Large intestine (tissue), 3 donors: ENCODE results near the gene MYLK3. TPM values are rescaled to one million over a fixed set of nuclear protein-coding genes. Genes with fewer than 3 reads are reported as not detected.

Source experiments
- DNase-seq, 2 donors: peaks; one replicate each; pipeline versions ENCODE4 v3.0.0 to v3.0.0-alpha.2; 2013
- H3K27ac ChIP-seq: one replicate; pipeline ENCODE4 v1.5.1; 2013; ENCODE audit warnings: low read length
- H3K27me3 ChIP-seq: 2 replicates; pipeline ENCODE4 v1.6.1; 2013; ENCODE audit warnings: low read length; ENCODE audit not compliant: control insufficient read depth, insufficient read depth
- H3K36me3 ChIP-seq: 2 replicates; pipeline ENCODE4 v1.6.1; 2013; ENCODE audit warnings: low read length; ENCODE audit not compliant: control insufficient read depth, insufficient read depth
- H3K4me1 ChIP-seq: one replicate; pipeline ENCODE4 v1.6.1; 2013; ENCODE audit warnings: low read length; ENCODE audit not compliant: control insufficient read depth, insufficient read depth
- H3K4me3 ChIP-seq: one replicate; pipeline ENCODE4 v1.5.1; 2013; ENCODE audit warnings: low read length
- H3K9me3 ChIP-seq: one replicate; pipeline ENCODE4 v1.6.1; 2013; ENCODE audit warnings: mild to moderate bottlenecking, low read depth, low read length, moderate library complexity; ENCODE audit not compliant: control insufficient read depth
- WGBS: methylation state at CpG from one replicate; pipeline ENCODE4 v1.1.5; 2013; ENCODE audit warnings: low lambda C conversion rate; ENCODE audit not compliant: insufficient coverage; 5-methylcytosine and 5-hydroxymethylcytosine counted together
- polyA plus RNA-seq: library from polyadenylated mRNA; unstranded; fragments of 120-200 nt; gene quantifications from one replicate; pipeline ENCODE4 v1.2.1, GENCODE V29; 2013

MYLK3 gene
- polyA plus RNA-seq, 1 donor: 0.16 TPM

DNA sequence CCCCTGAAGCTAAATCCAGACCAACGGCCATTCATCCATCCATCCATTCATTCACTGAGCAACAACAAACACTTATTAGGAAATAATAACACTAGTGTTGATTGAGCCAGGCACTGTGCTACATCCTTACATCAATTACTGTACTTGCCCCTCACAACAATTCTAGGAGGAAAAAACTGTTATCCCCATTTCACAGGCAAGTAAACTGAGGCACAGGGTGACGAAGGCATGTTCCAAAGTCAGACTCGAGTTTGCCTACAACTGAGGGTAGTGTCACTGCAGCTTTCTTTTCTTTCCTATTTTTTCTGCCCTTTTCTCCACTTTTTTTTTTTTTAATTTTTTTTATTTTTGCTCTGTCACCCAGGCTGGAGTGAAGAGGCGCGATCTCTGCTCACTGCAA is 11.2 kb upstream of the MYLK3 start:
- no peaks in the 10 kb centered on the region for H3K36me3 ChIP-seq
- H3K9me3 ChIP-seq: no peaks in the 10 kb centered on the region
- H3K4me1 ChIP-seq: no peaks in the 10 kb centered on the region
- no peak overlapping the region for H3K4me3 ChIP-seq
- DNase-seq: no peak
- no peak overlapping the region for H3K27ac ChIP-seq
- no CpG with 5 or more reads among the region's 5 CpGs for WGBS
- peaks cover 21% of the 10 kb centered on the region for H3K27me3 ChIP-seq

GRCh38 chr16:46757339-46758050 is 9.4 kb upstream of the MYLK3 start:
- Histone ChIP-seq H3K27me3 (peaks cover 21% of the 10 kb centered on the region), H3K4me3 (no peak overlapping the region), H3K27ac (no peak overlapping the region), H3K4me1 (no peaks in the 10 kb centered on the region), H3K9me3 (no peaks in the 10 kb centered on the region), H3K36me3 (no peaks in the 10 kb centered on the region)
- no CpG with 5 or more reads among the region's 21 CpGs for whole genome bisulfite sequencing
- peak in 1 of 2 donors; percentile 10 for DNase-seq

DNA sequence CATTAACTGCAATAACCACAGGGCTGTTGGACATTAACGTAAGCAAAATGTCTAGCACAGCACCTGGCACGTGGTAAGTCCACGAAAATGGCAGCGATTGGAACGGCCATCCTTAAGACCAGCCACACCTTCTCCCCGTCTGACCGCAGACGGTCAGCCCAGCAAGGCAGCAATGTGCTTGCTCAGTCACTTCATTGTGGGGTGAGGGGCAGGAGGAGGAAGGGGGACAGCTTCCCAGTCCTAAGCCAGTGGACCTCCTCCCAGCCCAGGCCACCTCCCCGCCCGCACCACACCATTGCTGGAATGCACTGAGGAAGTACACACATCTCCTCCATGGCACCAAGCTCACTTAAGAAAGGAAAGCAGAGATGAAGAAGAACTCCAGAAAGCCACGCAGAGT is 8.6 kb upstream of the MYLK3 start:
- H3K27me3 ChIP-seq: peaks cover 21% of the 10 kb centered on the region
- H3K4me3 ChIP-seq: no peak overlapping the region
- DNase-seq: no peak
- H3K4me1 ChIP-seq: no peaks in the 10 kb centered on the region
- no peak overlapping the region for H3K27ac ChIP-seq
- no CpG with 5 or more reads among the region's 11 CpGs for WGBS
- no peaks in the 10 kb centered on the region for H3K36me3 ChIP-seq
- no peaks in the 10 kb centered on the region for H3K9me3 ChIP-seq

DNA sequence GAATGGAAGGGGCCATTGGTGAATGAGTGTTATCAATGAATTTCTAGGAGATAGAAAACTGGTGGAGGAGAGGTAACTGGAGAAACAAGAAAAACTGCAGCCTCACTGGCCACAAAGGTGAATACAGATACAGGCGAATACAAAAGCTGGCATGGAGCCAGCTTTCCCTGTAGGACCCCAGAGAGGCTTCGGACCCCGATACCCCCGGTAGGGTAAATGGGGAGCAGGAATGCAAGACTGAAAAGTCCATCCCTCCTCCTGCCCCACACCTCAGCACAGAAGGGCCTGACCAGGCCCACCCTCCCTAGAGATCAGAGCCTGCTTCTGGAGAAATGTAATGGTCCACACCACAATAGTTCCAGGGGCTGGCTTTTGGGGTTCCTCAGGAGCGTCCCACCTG is 4.9 kb upstream of the MYLK3 start:
- no peak for DNase-seq
- H3K4me3 ChIP-seq: no peak overlapping the region
- no peak overlapping the region for H3K27ac ChIP-seq
- no peaks in the 10 kb centered on the region for H3K36me3 ChIP-seq
- no peaks in the 10 kb centered on the region for H3K9me3 ChIP-seq
- H3K4me1 ChIP-seq: no peaks in the 10 kb centered on the region
- H3K27me3 ChIP-seq: peaks cover 8% of the 10 kb centered on the region
- no CpG with 5 or more reads among the region's 5 CpGs for WGBS

GRCh38 chr16:46751381-46751780 is 3.2 kb upstream of the MYLK3 start:
- WGBS: no CpG with 5 or more reads among the region's 7 CpGs
- no peak overlapping the region for H3K4me3 ChIP-seq
- DNase-seq: no peak
- no peaks in the 10 kb centered on the region for H3K4me1 ChIP-seq
- no peaks in the 10 kb centered on the region for H3K27me3 ChIP-seq
- no peak overlapping the region for H3K27ac ChIP-seq
- H3K36me3 ChIP-seq: no peaks in the 10 kb centered on the region
- no peaks in the 10 kb centered on the region for H3K9me3 ChIP-seq

GRCh38 chr16:46748775-46749705 is 896 bp upstream of the MYLK3 start:
- no peak for DNase-seq
- no CpG with 5 or more reads among the region's 20 CpGs for WGBS
- no peaks in the 10 kb centered on the region for H3K4me1 ChIP-seq

DNA sequence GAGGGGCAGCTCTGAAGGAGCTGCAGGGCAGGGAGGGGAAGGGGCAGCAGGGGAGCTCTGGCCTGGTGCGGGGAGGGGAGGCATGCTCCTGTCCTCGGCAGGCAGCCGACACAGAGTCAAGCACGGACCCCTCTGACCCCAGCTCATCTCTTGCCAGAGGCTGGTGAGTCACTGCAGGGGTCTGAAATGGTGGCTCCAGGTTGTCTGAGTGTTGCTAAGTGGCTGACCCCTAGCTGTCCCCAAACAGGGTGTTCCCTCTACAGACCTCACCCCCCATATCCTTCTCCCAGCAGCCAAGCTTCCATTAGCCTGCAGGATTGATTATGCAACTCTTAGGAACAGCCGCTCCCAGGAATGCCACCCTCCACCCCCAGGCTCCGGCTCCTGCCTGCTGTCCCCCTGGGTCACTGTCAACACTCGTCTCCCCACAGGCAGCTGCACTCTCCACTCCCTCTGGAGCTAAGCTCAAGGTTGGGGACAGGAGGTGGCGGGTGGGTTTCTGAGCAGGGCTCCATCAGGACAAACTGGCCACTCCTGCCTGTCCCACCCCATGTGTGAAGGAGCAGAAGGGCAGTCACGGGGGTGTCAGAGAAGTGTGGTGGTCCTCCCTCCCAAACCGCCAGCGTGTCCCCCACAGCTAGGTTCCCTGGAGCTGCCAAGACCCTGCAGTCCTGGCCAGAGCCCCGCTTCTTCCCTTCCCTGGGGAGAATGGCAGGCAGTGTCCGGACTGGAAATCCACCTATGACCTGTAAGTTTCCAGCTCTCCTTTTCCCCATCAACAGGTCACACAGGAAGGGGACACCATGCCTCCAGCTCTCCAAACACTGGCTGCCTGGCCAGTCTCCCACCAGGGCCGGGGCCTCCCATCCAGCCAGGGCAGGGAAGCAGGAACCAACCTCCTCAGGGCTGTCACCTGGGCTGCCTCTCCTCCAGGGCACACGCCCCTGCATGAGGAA is 1.0 kb downstream of the MYLK3 start:
- Histone ChIP-seq H3K36me3 (no peaks in the 10 kb centered on the region), H3K27me3 (no peaks in the 10 kb centered on the region), H3K4me1 (no peaks in the 10 kb centered on the region), H3K9me3 (no peaks in the 10 kb centered on the region), H3K27ac (no peak overlapping the region), H3K4me3 (no peak overlapping the region)
- WGBS: no CpG with 5 or more reads among the region's 15 CpGs
- DNase-seq: no peak

More at GRCh38 chr16:46748775-46749705, 896 bp upstream of the MYLK3 start:
- Histone ChIP-seq H3K9me3 (no peaks in the 10 kb centered on the region), H3K27ac (no peak overlapping the region), H3K4me3 (no peak overlapping the region), H3K27me3 (no peaks in the 10 kb centered on the region), H3K36me3 (no peaks in the 10 kb centered on the region)

GRCh38 chr16:46745617-46746016 is 2.5 kb downstream of the MYLK3 start:
- Histone ChIP-seq H3K9me3 (no peaks in the 10 kb centered on the region), H3K4me1 (no peaks in the 10 kb centered on the region), H3K27ac (no peak overlapping the region), H3K4me3 (no peak overlapping the region), H3K36me3 (no peaks in the 10 kb centered on the region), H3K27me3 (no peaks in the 10 kb centered on the region)
- DNase-seq: no peak
- WGBS: no CpG with 5 or more reads among the region's 7 CpGs

- no peaks in the 10 kb centered on the region for H3K9me3 ChIP-seq
- no peaks in the 10 kb centered on the region for H3K27me3 ChIP-seq
- no peaks in the 10 kb centered on the region for H3K36me3 ChIP-seq
- H3K4me1 ChIP-seq: no peaks in the 10 kb centered on the region
- no peak overlapping the region for H3K4me3 ChIP-seq
- DNase-seq: no peak
- 43% methylated on average over 1 of the region's 10 CpGs for WGBS
- no peak overlapping the region for H3K27ac ChIP-seq
Observed at GRCh38 chr16:46743232-46743719, 4.9 kb downstream of the MYLK3 start.

GRCh38 chr16:46739934-46740333 is 8.2 kb downstream of the MYLK3 start:
- H3K4me1 ChIP-seq: no peaks in the 10 kb centered on the region
- WGBS: no CpG with 5 or more reads among the region's 2 CpGs
- no peak overlapping the region for H3K4me3 ChIP-seq
- no peaks in the 10 kb centered on the region for H3K9me3 ChIP-seq
- H3K27me3 ChIP-seq: no peaks in the 10 kb centered on the region
- H3K27ac ChIP-seq: no peak overlapping the region
- no peak for DNase-seq
- H3K36me3 ChIP-seq: no peaks in the 10 kb centered on the region
